Measurements from ENCODE around the gene OBSCN.
A peak's percentile ranks its signal among the peaks of the same experiment; 100 is the strongest.

Gene OBSCN

DNA sequence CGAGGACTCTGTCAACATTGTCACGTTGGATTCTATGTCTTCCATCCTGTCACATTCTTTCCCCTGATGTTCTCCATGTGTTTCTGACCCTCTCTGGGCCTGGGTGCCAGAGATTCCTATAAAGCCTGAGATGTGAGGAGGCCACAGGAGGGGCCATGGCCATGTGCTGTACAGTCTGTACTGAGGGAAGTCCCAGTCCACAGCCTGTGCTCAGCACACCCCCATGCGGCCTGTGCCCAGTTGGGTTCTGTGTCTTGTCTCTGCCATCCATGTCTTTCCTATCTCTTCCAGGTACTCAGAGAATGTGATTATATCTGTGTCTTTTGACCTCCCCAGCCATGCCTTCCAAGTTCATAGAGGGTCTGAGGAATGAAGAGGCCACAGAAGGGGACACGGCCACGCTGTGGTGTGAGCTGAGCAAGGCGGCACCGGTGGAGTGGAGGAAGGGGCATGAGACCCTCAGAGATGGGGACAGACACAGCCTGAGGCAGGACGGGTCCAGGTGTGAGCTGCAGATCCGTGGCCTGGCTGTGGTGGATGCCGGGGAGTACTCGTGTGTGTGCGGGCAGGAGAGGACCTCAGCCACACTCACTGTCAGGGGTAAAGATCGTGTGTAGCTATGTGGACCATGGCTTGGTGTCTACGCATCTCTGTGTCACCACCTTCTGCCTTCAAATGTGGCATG lies 86.1 kb downstream of the OBSCN start:
- DNase-seq = no peak

- DNase-seq = no peak
Measured at GRCh38 chr1:228294717-228295116, 86.9 kb downstream of the OBSCN start.

GRCh38 chr1:228295201-228295600 lies 87.4 kb downstream of the OBSCN start:
- DNase-seq = no peak

GRCh38 chr1:228295981-228296380 lies 88.1 kb downstream of the OBSCN start:
- no peak for DNase-seq

DNA sequence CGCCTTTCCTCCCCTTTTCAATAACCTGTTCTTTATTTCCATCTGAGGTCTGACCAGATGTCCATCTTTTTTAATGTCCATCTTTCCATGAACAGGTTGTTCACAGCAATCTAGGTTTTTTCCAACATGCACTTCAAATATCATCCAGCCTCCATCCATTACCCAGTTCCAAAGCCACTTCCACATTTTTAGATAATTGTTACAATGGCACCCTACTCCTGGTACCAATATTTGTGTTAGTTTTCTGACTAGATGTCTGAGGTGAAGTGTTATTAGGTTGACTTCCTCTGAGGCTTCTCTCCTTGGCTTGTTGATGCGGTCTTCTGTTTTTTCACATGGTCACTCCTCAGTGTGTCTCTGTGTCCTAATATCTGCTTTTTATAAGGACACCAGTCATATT lies 89.4 kb downstream of the OBSCN start:
- no peak for DNase-seq

DNA sequence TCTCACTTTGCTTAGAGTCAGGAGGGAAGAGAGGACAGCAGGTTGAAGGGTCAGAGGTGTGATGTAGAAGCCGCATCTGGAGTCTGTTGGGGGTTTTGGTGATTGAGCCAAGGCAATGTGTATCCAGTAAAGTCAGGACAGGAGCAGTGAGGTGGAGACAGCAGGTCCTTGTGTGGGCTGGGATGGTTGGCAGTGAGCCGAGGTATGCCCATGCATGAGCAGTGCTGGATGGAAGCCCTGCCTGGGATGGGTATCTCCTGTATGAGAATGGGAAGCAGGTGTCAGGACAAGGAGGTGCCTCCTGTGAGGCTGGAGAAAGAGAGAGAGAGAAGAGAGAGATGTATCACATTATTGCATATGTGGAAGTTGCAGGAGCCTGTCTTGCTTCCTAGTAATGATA lies 90.0 kb downstream of the OBSCN start:
- no peak for DNase-seq

DNA sequence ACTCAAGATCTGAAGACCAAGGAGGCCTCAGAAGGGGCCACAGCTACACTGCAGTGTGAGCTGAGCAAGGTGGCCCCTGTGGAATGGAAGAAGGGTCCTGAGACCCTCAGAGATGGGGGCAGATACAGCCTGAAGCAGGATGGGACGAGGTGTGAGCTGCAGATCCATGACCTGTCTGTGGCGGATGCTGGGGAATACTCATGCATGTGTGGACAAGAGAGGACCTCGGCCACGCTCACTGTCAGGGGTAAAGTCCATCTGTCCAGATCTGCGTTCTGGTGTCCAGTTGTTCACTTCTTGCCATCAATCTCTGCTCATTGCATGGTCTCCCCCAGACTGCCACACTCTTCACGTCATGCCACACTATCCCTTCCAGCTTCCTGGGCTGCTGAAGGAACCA lies 90.6 kb downstream of the OBSCN start:
- DNase-seq = no peak

GRCh38 chr1:228299211-228299610 lies 91.4 kb downstream of the OBSCN start:
- no peak for DNase-seq

GRCh38 chr1:228299901-228300300 lies 92.1 kb downstream of the OBSCN start:
- no peak for DNase-seq

DNA sequence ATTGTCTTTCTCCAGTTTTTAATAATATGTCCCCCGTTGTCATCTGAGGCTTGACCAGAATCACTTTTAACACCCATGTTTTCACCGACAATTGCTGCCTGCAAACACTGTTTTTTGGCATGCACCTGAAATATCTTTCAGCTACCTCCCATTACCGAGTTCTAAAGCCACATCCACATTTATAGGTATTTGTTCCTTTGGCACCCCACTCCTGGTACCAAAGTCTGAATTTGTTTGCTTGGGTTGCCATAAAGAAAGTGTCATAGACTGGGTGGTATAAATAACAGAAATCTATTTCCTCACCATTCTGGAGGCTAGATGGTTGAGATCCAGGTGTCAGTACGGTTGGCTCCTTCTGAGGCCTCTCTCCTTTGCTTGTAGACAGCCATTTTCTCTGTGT lies 94.2 kb downstream of the OBSCN start:
- no peak for DNase-seq

DNA sequence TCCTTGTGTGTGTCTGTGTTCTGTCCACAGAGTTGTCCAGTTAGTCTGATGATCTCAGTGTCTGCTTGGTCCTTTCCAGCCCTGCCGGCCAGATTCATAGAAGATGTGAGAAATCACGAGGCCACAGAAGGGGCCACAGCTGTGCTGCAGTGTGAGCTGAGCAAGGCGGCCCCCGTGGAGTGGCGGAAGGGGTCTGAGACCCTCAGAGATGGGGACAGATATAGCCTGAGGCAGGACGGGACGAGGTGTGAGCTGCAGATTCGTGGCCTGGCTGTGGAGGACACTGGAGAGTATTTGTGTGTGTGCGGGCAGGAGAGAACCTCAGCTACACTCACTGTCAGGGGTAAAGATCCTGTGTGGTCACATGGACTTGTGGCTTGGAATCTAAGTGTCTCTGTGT lies 95.8 kb downstream of the OBSCN start:
- DNase-seq = peak; percentile 21

DNA sequence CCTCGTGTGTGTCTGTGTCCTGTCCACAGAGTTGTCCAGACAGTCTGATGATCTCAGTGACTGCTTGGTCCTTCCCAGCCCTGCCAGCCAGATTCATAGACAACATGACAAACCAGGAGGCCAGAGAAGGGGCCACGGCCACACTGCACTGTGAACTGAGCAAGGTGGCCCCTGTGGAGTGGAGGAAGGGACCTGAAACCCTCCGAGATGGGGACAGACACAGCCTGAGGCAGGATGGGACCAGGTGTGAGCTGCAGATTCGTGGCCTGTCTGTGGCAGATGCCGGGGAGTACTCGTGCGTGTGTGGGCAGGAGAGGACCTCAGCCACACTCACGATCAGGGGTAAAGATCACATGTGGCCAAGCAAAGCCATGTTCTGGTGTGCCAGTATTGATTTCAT lies 96.4 kb downstream of the OBSCN start:
- no peak for DNase-seq

DNA sequence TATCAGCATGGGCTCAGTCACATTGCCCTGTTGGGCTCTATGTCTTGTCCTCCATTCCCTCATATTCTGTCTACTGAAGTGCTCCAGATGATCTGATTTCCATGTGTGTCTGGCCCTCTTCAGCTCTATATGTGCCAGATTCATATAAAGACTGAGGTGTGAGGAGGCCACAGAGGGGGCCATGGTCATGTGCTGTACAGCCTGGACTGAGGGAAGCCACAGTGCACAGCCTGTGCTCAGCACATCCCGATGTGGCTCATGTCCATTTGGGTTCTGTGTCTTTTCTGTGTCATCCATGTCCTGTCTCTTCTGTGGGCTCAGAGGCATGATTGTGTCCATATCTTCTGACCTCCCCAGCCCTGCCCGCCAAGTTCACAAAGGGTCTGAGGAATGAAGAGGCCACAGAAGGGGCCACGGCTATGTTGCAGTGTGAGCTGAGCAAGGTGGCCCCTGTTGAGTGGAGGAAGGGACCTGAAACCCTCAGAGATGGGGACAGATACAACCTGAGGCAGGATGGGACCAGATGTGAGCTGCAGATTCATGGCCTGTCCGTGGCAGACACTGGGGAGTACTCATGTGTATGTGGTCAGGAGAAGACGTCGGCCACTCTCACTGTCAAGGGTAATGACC lies 97.0 kb downstream of the OBSCN start:
- DNase-seq = no peak

- no peak for DNase-seq
Measured at GRCh38 chr1:228305721-228306152, 97.9 kb downstream of the OBSCN start.

- DNase-seq = peak; percentile 35
Measured at GRCh38 chr1:228306275-228307217, 98.7 kb downstream of the OBSCN start.

DNA sequence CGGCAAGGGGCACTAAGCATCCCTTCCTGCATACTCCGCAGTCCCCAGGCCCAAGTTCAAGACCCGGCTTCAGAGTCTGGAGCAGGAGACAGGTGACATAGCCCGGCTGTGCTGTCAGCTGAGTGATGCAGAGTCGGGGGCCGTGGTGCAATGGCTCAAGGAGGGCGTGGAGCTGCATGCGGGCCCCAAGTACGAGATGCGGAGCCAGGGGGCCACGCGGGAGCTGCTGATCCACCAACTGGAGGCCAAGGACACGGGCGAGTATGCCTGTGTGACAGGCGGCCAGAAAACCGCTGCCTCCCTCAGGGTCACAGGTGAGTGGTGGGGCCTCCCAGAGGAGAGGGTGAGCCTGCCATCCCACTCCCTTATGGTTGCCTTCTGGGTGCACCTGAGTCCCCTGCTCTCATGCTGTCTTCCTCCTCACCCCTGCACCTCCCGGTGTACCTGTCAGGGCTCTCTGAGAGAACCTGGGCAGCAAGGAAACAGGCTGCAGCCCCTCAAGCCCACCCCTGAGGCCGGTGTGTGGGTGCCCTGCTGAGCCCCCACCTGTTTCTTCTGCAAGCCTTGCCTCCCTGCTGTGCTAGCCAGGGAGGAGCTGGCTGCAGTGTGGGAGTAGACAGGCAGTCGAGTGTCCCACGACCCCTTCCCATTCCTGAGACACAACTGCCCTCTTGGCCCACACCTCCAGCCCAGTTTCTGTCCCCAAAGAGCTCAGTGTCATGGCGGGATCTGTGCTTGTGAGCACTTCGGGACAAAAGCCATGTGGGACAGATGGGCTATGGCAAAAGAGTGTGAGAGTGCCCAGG lies 99.6 kb downstream of the OBSCN start:
- peak; percentile 33 for DNase-seq

GRCh38 chr1:228308085-228308601 lies 100.3 kb downstream of the OBSCN start:
- peak; percentile 46 for DNase-seq

- no peak for DNase-seq
Measured at GRCh38 chr1:228308628-228309325, 100.9 kb downstream of the OBSCN start.

- DNase-seq = no peak
Measured at GRCh38 chr1:228309326-228310067, 101.7 kb downstream of the OBSCN start.

DNA sequence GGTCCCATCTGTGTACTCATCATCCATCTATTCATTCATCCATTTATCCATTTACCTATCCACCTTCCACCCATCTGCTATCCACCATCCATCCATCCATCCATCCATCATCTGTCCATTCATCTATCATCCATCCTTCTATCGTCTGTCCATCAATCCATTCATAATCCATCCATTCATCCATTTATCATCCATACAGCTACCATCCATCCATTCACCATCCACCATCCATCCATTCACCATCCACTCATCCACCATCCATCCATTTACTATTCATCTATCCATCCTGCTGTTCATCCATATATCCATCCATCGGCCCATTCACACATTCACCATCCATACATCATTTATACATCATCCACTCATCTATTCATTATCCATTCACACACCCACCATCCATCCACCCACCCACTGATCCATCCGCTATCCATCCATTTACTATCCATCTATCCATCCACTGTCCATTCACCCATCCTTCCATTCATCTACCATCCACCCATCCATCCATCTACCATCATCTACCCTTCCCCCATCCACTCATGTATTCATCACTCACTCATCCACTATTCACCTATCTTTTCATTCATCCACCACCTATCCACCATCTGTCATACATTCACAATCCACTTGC lies 102.4 kb downstream of the OBSCN start:
- no peak for DNase-seq

GRCh38 chr1:228311091-228311490 lies 103.2 kb downstream of the OBSCN start:
- DNase-seq = no peak
